Trophoblast cell (in vitro differentiated cells and primary cell): ENCODE measurements around the gene SPAG16.

Source experiments
- DNase-seq, 2 donors: peaks; one replicate each; pipeline ENCODE4 v3.0.0-alpha.2; 2016
- H2AFZ ChIP-seq: 2 replicates; pipeline ENCODE4 v1.6.1; 2013; ENCODE audit warnings: low read length, moderate library complexity, mild to moderate bottlenecking; ENCODE audit not compliant: insufficient read depth, poor library complexity
- H2AK5ac ChIP-seq: 2 replicates; pipeline ENCODE4 v1.6.1; 2013; ENCODE audit warnings: mild to moderate bottlenecking, low read length
- H2BK120ac ChIP-seq: 2 replicates; pipeline ENCODE4 v1.6.1; 2013; ENCODE audit warnings: low read length, mild to moderate bottlenecking, moderate library complexity; ENCODE audit not compliant: insufficient read depth, poor library complexity
- H2BK12ac ChIP-seq: 2 replicates; pipeline ENCODE4 v1.6.1; 2013; ENCODE audit warnings: mild to moderate bottlenecking, low read length, moderate library complexity
- H2BK5ac ChIP-seq: 2 replicates; pipeline ENCODE4 v1.6.1; 2013; ENCODE audit warnings: low read length, low read depth, moderate library complexity, mild to moderate bottlenecking; ENCODE audit not compliant: poor library complexity
- H3K14ac ChIP-seq: 2 replicates; pipeline ENCODE4 v1.6.1; 2013; ENCODE audit warnings: mild to moderate bottlenecking, low read length
- H3K18ac ChIP-seq: 2 replicates; pipeline ENCODE4 v1.6.1; 2013; ENCODE audit warnings: mild to moderate bottlenecking, low read length
- H3K23ac ChIP-seq: 2 replicates; pipeline ENCODE4 v1.6.1; 2013; ENCODE audit warnings: low read length
- H3K27ac ChIP-seq: 2 replicates; pipeline ENCODE4 v1.5.1; 2013; ENCODE audit warnings: low read depth, mild to moderate bottlenecking, inconsistent platforms, low read length, moderate library complexity
- H3K27me3 ChIP-seq: 2 replicates; pipeline ENCODE4 v1.6.1; 2013; ENCODE audit warnings: inconsistent platforms, mild to moderate bottlenecking, low read length, moderate library complexity; ENCODE audit not compliant: insufficient read depth
- H3K36me3 ChIP-seq, 2 experiments: 1 replicate in 1 of 2; 2 replicates in 1 of 2; pipeline ENCODE4 v1.6.1; 2013; ENCODE audit warnings: low read length in 2 of 2, mild to moderate bottlenecking in 2 of 2, moderate library complexity in 1 of 2; ENCODE audit not compliant: insufficient read depth in 2 of 2, control insufficient read depth in 1 of 2
- H3K4ac ChIP-seq: 2 replicates; pipeline ENCODE4 v1.6.1; 2013; ENCODE audit warnings: low read depth, mild to moderate bottlenecking, low read length, moderate library complexity
- H3K4me1 ChIP-seq, 2 experiments: 1 replicate in 1 of 2; 2 replicates in 1 of 2; pipeline ENCODE4 v1.6.1; 2013; ENCODE audit warnings: low read length in 2 of 2, mild to moderate bottlenecking in 2 of 2, moderate library complexity in 1 of 2; ENCODE audit not compliant: insufficient read depth in 2 of 2, control insufficient read depth in 1 of 2
- H3K4me2 ChIP-seq: 2 replicates; pipeline ENCODE4 v1.6.1; 2013; ENCODE audit warnings: inconsistent platforms, mild to moderate bottlenecking, low read length, moderate library complexity
- H3K4me3 ChIP-seq: 2 replicates; pipeline ENCODE4 v1.5.1; 2013; ENCODE audit warnings: mild to moderate bottlenecking, low read depth, low read length, inconsistent platforms
- H3K79me1 ChIP-seq: one replicate; pipeline ENCODE4 v1.6.1; 2013; ENCODE audit warnings: low read length
- H3K79me2 ChIP-seq: 2 replicates; pipeline ENCODE4 v1.6.1; 2013; ENCODE audit warnings: low read length, mild to moderate bottlenecking; ENCODE audit not compliant: control insufficient read depth, insufficient read depth, poor library complexity
- H3K9ac ChIP-seq: 2 replicates; pipeline ENCODE4 v1.6.1; 2013; ENCODE audit warnings: mild to moderate bottlenecking, low read length
- H3K9me3 ChIP-seq: 2 replicates; pipeline ENCODE4 v1.6.1; 2013; ENCODE audit warnings: low read depth, mild to moderate bottlenecking, control low read depth, inconsistent platforms, low read length; ENCODE audit not compliant: insufficient read depth
- H4K12ac ChIP-seq: 2 replicates; pipeline ENCODE4 v1.6.1; 2013; ENCODE audit warnings: low read depth, mild to moderate bottlenecking, low read length, moderate library complexity
- H4K8ac ChIP-seq: 2 replicates; pipeline ENCODE4 v1.6.1; 2013; ENCODE audit warnings: low read depth, mild to moderate bottlenecking, low read length, moderate library complexity
- H4K91ac ChIP-seq: one replicate; pipeline ENCODE4 v1.6.1; 2013; ENCODE audit warnings: low read depth, mild to moderate bottlenecking, low read length, moderate library complexity
- WGBS: extraction: QIAGEN DNeasy Blood & Tissue Kit; methylation state at CpG from one replicate; pipeline ENCODE4 v1.1.7; 2013; ENCODE audit warnings: missing lambda C conversion rate; ENCODE audit not compliant: insufficient read length, insufficient coverage; ENCODE audit errors: extremely low coverage; 5-methylcytosine and 5-hydroxymethylcytosine counted together

The SPAG16 gene

GRCh38 chr2:213914510-213914909, 630.2 kb downstream of the SPAG16 start:
- Histone ChIP-seq H4K8ac (no peak overlapping the region), H3K27me3 (no peaks in the 10 kb centered on the region), H3K4me1 (no peaks in the 10 kb centered on the region), H3K4ac (no peak overlapping the region), H3K79me1 (no peaks in the 10 kb centered on the region), H3K9me3 (no peaks in the 10 kb centered on the region), H3K9ac (no peak overlapping the region), H3K4me2 (no peak overlapping the region), H3K36me3 (no peaks in the 10 kb centered on the region), H2BK12ac (no peak overlapping the region), H4K12ac (no peak overlapping the region), H2BK5ac (no peak overlapping the region), H3K4me3 (no peak overlapping the region), H3K79me2 (no peaks in the 10 kb centered on the region), H3K18ac (no peak overlapping the region), H2AFZ (no peak overlapping the region), H3K23ac (no peak overlapping the region), H2AK5ac (no peak overlapping the region), H4K91ac (no peak overlapping the region), H3K14ac (no peak overlapping the region), H3K27ac (no peak overlapping the region), H2BK120ac (no peak overlapping the region)
- no peak for DNase-seq
- no CpG with 5 or more reads among the region's 1 CpG for WGBS

DNA sequence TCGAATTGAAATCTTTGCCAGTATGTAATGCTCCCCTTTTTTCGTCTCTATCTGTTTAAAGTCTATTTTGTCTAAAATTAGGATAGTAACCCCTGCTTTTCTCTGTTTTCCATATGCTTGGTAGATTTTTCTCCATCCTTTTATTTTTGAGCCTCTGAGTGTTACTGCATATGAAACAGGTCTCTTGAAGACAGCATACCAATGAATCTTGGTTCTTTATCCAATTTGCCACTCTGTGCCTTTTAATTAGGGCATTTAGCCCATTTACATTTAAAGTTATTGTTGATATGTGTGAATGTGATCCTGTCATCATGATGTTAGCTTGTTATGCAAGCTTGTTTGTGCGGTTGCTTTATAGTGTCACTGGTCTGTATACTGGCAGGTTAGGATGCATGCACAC, 635.8 kb downstream of the SPAG16 start:
- H3K9me3 ChIP-seq, result peaks cover 8% of the 10 kb centered on the region
- H2BK5ac ChIP-seq, result no peak overlapping the region
- no peak overlapping the region for H2BK12ac ChIP-seq
- no peak overlapping the region for H4K12ac ChIP-seq
- no CpG with 5 or more reads among the region's 3 CpGs for WGBS
- H3K4me2 ChIP-seq, result no peak overlapping the region
- peak overlapping the region; percentile 74 for H3K18ac ChIP-seq
- H3K27me3 ChIP-seq, result no peaks in the 10 kb centered on the region
- H3K4ac ChIP-seq, result no peak overlapping the region
- H2AK5ac ChIP-seq, result no peak overlapping the region
- H3K23ac ChIP-seq, result no peak overlapping the region
- H3K27ac ChIP-seq, result no peak overlapping the region
- no peaks in the 10 kb centered on the region for H3K4me1 ChIP-seq
- DNase-seq, result no peak
- no peak overlapping the region for H4K8ac ChIP-seq
- H3K36me3 ChIP-seq, result peaks cover 6 to 7% of the 10 kb centered on the region in 2 experiments
- no peak overlapping the region for H3K4me3 ChIP-seq
- no peak overlapping the region for H2AFZ ChIP-seq
- H2BK120ac ChIP-seq, result no peak overlapping the region
- no peak overlapping the region for H4K91ac ChIP-seq
- no peaks in the 10 kb centered on the region for H3K79me1 ChIP-seq
- H3K9ac ChIP-seq, result no peak overlapping the region
- H3K79me2 ChIP-seq, result no peaks in the 10 kb centered on the region
- H3K14ac ChIP-seq, result no peak overlapping the region

- no peak overlapping the region for H2AK5ac ChIP-seq
- H3K4me3 ChIP-seq, result no peak overlapping the region
- no peak overlapping the region for H3K14ac ChIP-seq
- WGBS, result no CpG with 5 or more reads among the region's 3 CpGs
- no peak overlapping the region for H3K18ac ChIP-seq
- H3K79me2 ChIP-seq, result no peaks in the 10 kb centered on the region
- no peak overlapping the region for H3K27ac ChIP-seq
- H3K4me2 ChIP-seq, result no peak overlapping the region
- H2AFZ ChIP-seq, result no peak overlapping the region
- H4K8ac ChIP-seq, result no peak overlapping the region
- no peak overlapping the region for H3K9ac ChIP-seq
- H3K79me1 ChIP-seq, result no peaks in the 10 kb centered on the region
- H4K12ac ChIP-seq, result no peak overlapping the region
- no peak overlapping the region for H2BK5ac ChIP-seq
- H2BK120ac ChIP-seq, result no peak overlapping the region
- H3K4me1 ChIP-seq, result no peaks in the 10 kb centered on the region
- H2BK12ac ChIP-seq, result no peak overlapping the region
- no peak overlapping the region for H4K91ac ChIP-seq
- no peak overlapping the region for H3K4ac ChIP-seq
- no peak overlapping the region for H3K23ac ChIP-seq
- H3K9me3 ChIP-seq, result peaks cover 8% of the 10 kb centered on the region
- peaks cover 6 to 7% of the 10 kb centered on the region in 2 experiments for H3K36me3 ChIP-seq
- DNase-seq, result no peak
- no peaks in the 10 kb centered on the region for H3K27me3 ChIP-seq
Observed at GRCh38 chr2:213923543-213923942, 639.3 kb downstream of the SPAG16 start.

DNA sequence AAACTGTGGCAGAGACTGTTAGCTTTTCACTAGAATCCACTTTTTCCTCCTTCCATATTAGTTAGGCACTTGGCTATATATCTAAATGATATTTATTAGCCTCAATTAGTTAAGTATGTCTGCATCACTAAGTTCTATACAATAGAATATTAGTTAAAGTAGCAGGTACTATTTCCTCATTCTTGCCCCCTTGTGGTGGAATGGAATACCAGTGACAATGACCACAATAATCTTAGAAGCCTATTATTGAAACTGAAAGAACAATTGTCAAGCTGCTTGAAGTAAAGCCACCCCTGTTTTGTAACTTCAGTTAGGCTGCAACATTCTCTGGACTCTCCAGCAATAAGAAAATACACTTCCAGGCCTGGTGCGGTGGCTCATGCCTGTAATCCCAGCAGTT, 650.3 kb downstream of the SPAG16 start:
- Histone ChIP-seq H2AK5ac (no peak overlapping the region), H3K18ac (no peak overlapping the region), H4K12ac (no peak overlapping the region), H3K4me2 (no peak overlapping the region), H3K23ac (no peak overlapping the region), H2BK12ac (no peak overlapping the region), H3K4me3 (no peak overlapping the region), H4K8ac (no peak overlapping the region), H3K27me3 (no peaks in the 10 kb centered on the region), H3K4me1 (no peaks in the 10 kb centered on the region), H2AFZ (no peak overlapping the region), H2BK120ac (no peak overlapping the region), H3K9me3 (no peaks in the 10 kb centered on the region), H3K36me3 (no peaks in the 10 kb centered on the region), H3K79me1 (no peaks in the 10 kb centered on the region), H4K91ac (no peak overlapping the region), H3K9ac (no peak overlapping the region), H3K27ac (no peak overlapping the region), H3K79me2 (no peaks in the 10 kb centered on the region), H3K4ac (no peak overlapping the region), H2BK5ac (no peak overlapping the region), H3K14ac (no peak overlapping the region)
- no CpG with 5 or more reads among the region's 1 CpG for whole genome bisulfite sequencing
- DNase-seq, result peak; percentile 21 to 52
